HepG2 (cell line): ENCODE results near the gene FTSJ1. TPM values are rescaled to one million over a fixed set of nuclear protein-coding genes. Genes with fewer than 3 reads are reported as not detected.

ENCODE experiments used
- ATAC-seq: fragments of 200-7000 bp; cut with Tn5 transposase; 3 replicates; pipeline ENCODE4 v1.9.1; 2020; ENCODE audit warnings: mild to moderate bottlenecking, moderate library complexity
- BruUV-seq: library from RNA; stranded (reverse); fragments of 400-500 nt; replicated peaks from 2 replicates; lab custom pipeline; 2021; lab: Mats Ljungman, UMichigan
- CTCF ChIA-PET: fragments of 300-600 bp; formaldehyde crosslinking; extraction: SDS; loops from one replicate; lab custom pipeline; 2021; ENCODE audit warnings: low total read pairs, inconsistent platforms, low intra/inter-chr PET ratio; lab: Yijun Ruan, JAX
- POLR2A ChIA-PET: fragments of 350-600 bp; sonication (Branson Sonifier 250); formaldehyde crosslinking; loops from one replicate; lab custom pipeline; 2020; ENCODE audit warnings: antibody characterized with exemption, inconsistent platforms; lab: Yijun Ruan, JAX
- DNase-seq: peaks from one replicate; pipeline ENCODE4 v3.0.0-alpha.2; 2015; ENCODE audit warnings: low spot score
- FAIRE-seq: peaks from 3 replicates; lab custom pipeline; 2011; peaks lifted over from hg19 to GRCh38; lab: Jason Lieb, UNC
- H2AFZ ChIP-seq: one replicate; pipeline ENCODE4 v1.6.1; 2011; ENCODE audit warnings: low read length, inconsistent platforms
- H3K27ac ChIP-seq: fragments of 300-600 bp; 3 replicates; pipeline ENCODE4 v1.8.0; 2011; ENCODE audit warnings: mixed run types, mild to moderate bottlenecking, mixed read lengths, low read length, inconsistent platforms; ENCODE audit not compliant: insufficient read depth; ENCODE audit errors: extremely low read length
- H3K27me3 ChIP-seq, 2 experiments: fragments of 200-600 bp in 1 of 2; 2 replicates in 1 of 2; 3 replicates in 1 of 2; pipeline versions ENCODE4 v1.6.0 to v1.8.0; 2011; ENCODE audit warnings: low read length in 2 of 2, mild to moderate bottlenecking in 2 of 2, moderate library complexity in 2 of 2, inconsistent platforms in 1 of 2; ENCODE audit not compliant: insufficient read depth in 2 of 2, control insufficient read depth in 1 of 2
- H3K36me3 ChIP-seq, 2 experiments: fragments of 200-600 bp in 1 of 2; replicated peaks in 1 of 2; 2 replicates in 1 of 2; 3 replicates in 1 of 2; pipeline versions ENCODE4 v1.5.1 to v1.8.0; 2011; ENCODE audit warnings: low read length in 2 of 2, inconsistent platforms in 1 of 2; ENCODE audit not compliant: insufficient read depth in 2 of 2, control insufficient read depth in 1 of 2
- H3K4me1 ChIP-seq: 2 replicates; pipeline ENCODE4 v1.5.1; 2012; ENCODE audit warnings: low read length, inconsistent platforms; ENCODE audit not compliant: insufficient read depth
- H3K4me2 ChIP-seq: 2 replicates; pipeline ENCODE4 v1.6.0; 2011; ENCODE audit warnings: low read depth, low read length, inconsistent platforms
- H3K4me3 ChIP-seq, 3 experiments: fragments of 200-600 bp in 1 of 3; sonication (generic), shearing (Covaris generic) in 1 of 3; replicated peaks in 1 of 3; 2 replicates each; pipeline ENCODE4 v1.5.1; 2011 to 2016; ENCODE audit warnings: low read length in 3 of 3, inconsistent platforms in 2 of 3, low read depth in 2 of 3, mild to moderate bottlenecking in 2 of 3, control low read depth in 1 of 3, mixed read lengths in 1 of 3; ENCODE audit not compliant: insufficient read depth in 1 of 3
- H3K79me2 ChIP-seq: one replicate; pipeline ENCODE4 v1.6.1; 2011; ENCODE audit warnings: low read length, inconsistent platforms; ENCODE audit not compliant: insufficient read depth
- H3K9ac ChIP-seq: 2 replicates; pipeline ENCODE4 v1.6.0; 2011; ENCODE audit warnings: mild to moderate bottlenecking, low read depth, low read length, inconsistent platforms; ENCODE audit not compliant: insufficient read depth
- H3K9me3 ChIP-seq: 2 replicates; pipeline ENCODE4 v1.5.1; 2012; ENCODE audit warnings: mild to moderate bottlenecking, low read length
- H4K20me1 ChIP-seq: 2 replicates; pipeline ENCODE4 v1.6.0; 2011; ENCODE audit warnings: inconsistent platforms, mild to moderate bottlenecking, low read length, moderate library complexity; ENCODE audit not compliant: insufficient read depth
- GATAD1 ChIP-seq: IDR thresholded peaks from 2 replicates; pipeline ENCODE4 v1.6.1; 2016; ENCODE audit warnings: missing genetic modification reagents, missing compliant biosample characterization
- NR2C2 ChIP-seq: sonication (generic); formaldehyde crosslinking; IDR thresholded peaks from 2 replicates; pipeline ENCODE4 v1.4.0; 2020; ENCODE audit warnings: missing genetic modification reagents, mild to moderate bottlenecking, moderate library complexity, borderline replicate concordance
- RFX3 ChIP-seq: IDR thresholded peaks from 2 replicates; pipeline ENCODE4 v1.6.1; 2016; ENCODE audit warnings: missing biosample characterization, missing genetic modification reagents
- TBX2 ChIP-seq: sonication (generic); formaldehyde crosslinking; IDR thresholded peaks from 2 replicates; pipeline ENCODE4 v1.5.0; 2020; ENCODE audit warnings: missing genetic modification reagents, mild to moderate bottlenecking, borderline replicate concordance
- TOPORS ChIP-seq: sonication (generic); formaldehyde crosslinking; IDR thresholded peaks from 2 replicates; pipeline ENCODE4 v1.8.0; 2023; ENCODE audit warnings: mild to moderate bottlenecking, missing genetic modification reagents
- ZNF329 ChIP-seq: sonication (generic); formaldehyde crosslinking; IDR thresholded peaks from 2 replicates; pipeline ENCODE4 v1.9.0; 2021; ENCODE audit warnings: low read depth, mild to moderate bottlenecking, missing genetic modification reagents
- WGBS: methylation state at CpG from one replicate; pipeline ENCODE4 v1.1.6; 2017; ENCODE audit warnings: low lambda C conversion rate; 5-methylcytosine and 5-hydroxymethylcytosine counted together
- in situ Hi-C: cut with HindIII; loops from 2 replicates; pipeline ENCODE4 v1.10.0; 2017; ENCODE audit warnings: low pct_unique_long_range_greater_than_20kb; ENCODE audit not compliant: extremely low pct_ligation_motif_present
- intact Hi-C: fragments of 100-400 bp; cut with micrococcal nuclease; formaldehyde crosslinking; loops from one replicate; pipeline ENCODE4 v1.10.0; 2022; ENCODE audit not compliant: unreplicated experiment
- polyA plus RNA-seq, 8 experiments: library from polyadenylated mRNA; depleted of rRNA in 3 of 8; stranded (reverse) in 7 of 8; unstranded in 1 of 8; fragments of >200 nt; fragmentation: Illumina TruSeq in 4 of 8; extraction: Trizol in 4 of 8; gene quantifications; 2 replicates each; pipeline versions ENCODE4 v1.2.1 to v1.2.3, GENCODE V29; 2011 to 2016; ENCODE audit warnings: low read depth in 4 of 8, missing spikeins in 1 of 8, mixed read lengths in 1 of 8; ENCODE audit not compliant: insufficient read depth in 1 of 8
- total RNA-seq, 5 experiments: library from RNA; depleted of rRNA; stranded (reverse); fragments of >200 nt; fragmentation: Illumina TruSeq; extraction: Trizol; gene quantifications; 2 replicates each; pipeline ENCODE4 v1.2.3, GENCODE V29; 2016; ENCODE audit warnings: low read depth in 1 of 5
- TF ChIP-seq, protein P1 (sequence below): IDR thresholded peaks from 2 replicates; pipeline ENCODE4 v1.6.1; 2016
- TF ChIP-seq, protein P2 (sequence below): sonication (generic); formaldehyde crosslinking; IDR thresholded peaks from 2 replicates; pipeline ENCODE4 v1.4.0; 2020; ENCODE audit warnings: low read depth, mild to moderate bottlenecking, missing genetic modification reagents

Gene FTSJ1
- total and polyA plus RNA-seq, 2 of the 13 experiments (the other 11 are each of a cell fraction or from before 2014, with no cell fraction given): 30.3 to 37.9 TPM

DNA sequence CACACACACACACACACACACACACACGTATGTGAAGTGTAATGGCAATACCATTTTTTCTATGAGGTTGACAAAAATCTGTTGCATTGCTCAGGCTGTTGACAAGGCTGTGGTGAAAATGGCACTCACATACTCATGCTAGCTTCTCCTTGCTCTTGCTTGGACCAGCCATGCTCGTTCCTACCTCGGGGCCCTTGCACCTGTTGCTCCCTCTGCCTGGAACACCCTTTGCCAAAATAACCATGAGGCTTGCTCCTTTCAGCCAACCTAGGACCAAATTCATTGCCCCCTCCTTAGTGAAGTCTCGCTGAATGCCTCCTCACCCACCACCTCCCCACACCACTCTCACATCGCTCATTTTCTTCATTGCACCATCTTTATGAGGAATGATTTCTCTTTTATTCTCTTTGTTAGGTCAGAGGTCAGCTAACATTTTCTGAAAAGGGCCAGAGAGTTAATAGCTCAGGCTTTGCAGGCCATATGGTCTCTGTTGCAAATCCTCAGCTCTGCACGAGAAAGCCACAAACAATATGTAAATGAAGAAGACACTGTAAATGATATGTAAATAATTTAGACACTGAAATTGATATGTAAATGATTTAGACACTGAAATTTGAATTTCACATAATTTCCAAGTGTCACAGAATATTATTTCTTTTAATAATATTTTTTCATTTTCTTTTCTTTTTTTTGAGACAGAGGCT, 19.2 kb upstream of the FTSJ1 start:
- no peak overlapping the region for H3K4me2 ChIP-seq
- DNase-seq (no peak), FAIRE-seq (no peak), ATAC-seq (no peak)
- H3K79me2 ChIP-seq: no peaks in the 10 kb centered on the region
- no peak overlapping the region for H2AFZ ChIP-seq
- no peak overlapping the region for H3K9ac ChIP-seq
- H4K20me1 ChIP-seq: no peaks in the 10 kb centered on the region
- H3K9me3 ChIP-seq: no peaks in the 10 kb centered on the region
- H3K27ac ChIP-seq: no peak overlapping the region
- BruUV-seq: no TSS peak
- POLR2A ChIA-PET: interaction anchor here (1.6 kb wide), 1 partner anchor 13 kb away, joined by 8 read pairs; the partner anchor contains the start of gene SLC38A5
- H3K4me1 ChIP-seq: no peaks in the 10 kb centered on the region
- TF ChIP-seq, protein P1, sequence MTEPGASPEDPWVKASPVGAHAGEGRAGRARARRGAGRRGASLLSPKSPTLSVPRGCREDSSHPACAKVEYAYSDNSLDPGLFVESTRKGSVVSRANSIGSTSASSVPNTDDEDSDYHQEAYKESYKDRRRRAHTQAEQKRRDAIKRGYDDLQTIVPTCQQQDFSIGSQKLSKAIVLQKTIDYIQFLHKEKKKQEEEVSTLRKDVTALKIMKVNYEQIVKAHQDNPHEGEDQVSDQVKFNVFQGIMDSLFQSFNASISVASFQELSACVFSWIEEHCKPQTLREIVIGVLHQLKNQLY (CRISPR knock-in tag): no peak
- TF ChIP-seq TBX2 (no peak), RFX3 (CRISPR knock-in tag) (no peak), TOPORS (no peak), GATAD1 (CRISPR knock-in tag) (no peak), ZNF329 (CRISPR knock-in tag) (no peak), NR2C2 (no peak)
- TF ChIP-seq, protein P2, sequence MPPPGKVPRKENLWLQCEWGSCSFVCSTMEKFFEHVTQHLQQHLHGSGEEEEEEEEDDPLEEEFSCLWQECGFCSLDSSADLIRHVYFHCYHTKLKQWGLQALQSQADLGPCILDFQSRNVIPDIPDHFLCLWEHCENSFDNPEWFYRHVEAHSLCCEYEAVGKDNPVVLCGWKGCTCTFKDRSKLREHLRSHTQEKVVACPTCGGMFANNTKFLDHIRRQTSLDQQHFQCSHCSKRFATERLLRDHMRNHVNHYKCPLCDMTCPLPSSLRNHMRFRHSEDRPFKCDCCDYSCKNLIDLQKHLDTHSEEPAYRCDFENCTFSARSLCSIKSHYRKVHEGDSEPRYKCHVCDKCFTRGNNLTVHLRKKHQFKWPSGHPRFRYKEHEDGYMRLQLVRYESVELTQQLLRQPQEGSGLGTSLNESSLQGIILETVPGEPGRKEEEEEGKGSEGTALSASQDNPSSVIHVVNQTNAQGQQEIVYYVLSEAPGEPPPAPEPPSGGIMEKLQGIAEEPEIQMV: no peak
- intact Hi-C loops (no loop called here), in situ Hi-C loops (no loop called here)
- H3K27me3 ChIP-seq: no peaks in the 10 kb centered on the region
- WGBS: 77% methylated on average over 6 of the region's 6 CpGs
- CTCF ChIA-PET: no interaction called here
- peaks cover 0 to 5% of the 10 kb centered on the region in 2 experiments; a peak in 2 of 5 replicates for H3K36me3 ChIP-seq
- H3K4me3 ChIP-seq: no peak overlapping the region
